Measurements from ENCODE around the gene CNST. TPM values are rescaled to one million over a fixed set of nuclear protein-coding genes. Genes with fewer than 3 reads are reported as not detected.
"Not testable (repeated sequence)": the region's sequence is repeated elsewhere in the genome, so short reads cannot be mapped to it uniquely, and the experiment has no call there.

The CNST gene
- total RNA-seq, 3 donors from 2014 or later (not counting 1 experiment from before 2014, with no cell fraction given): 48.2 to 56.1 (median 49.7) TPM

- no peaks in the 10 kb centered on the region for H3K27me3 ChIP-seq (ENCODE audit: control insufficient read depth, insufficient read depth, low read length)
- no peak overlapping the region for H3K27ac ChIP-seq (ENCODE audit: low read length)
- 98% methylated on average over 13 of the region's 13 CpGs for WGBS (ENCODE audit: insufficient coverage)
- H3K4me3 Mint-ChIP-seq: no peak overlapping the region
- H3K4me3 ChIP-seq (ENCODE audit: low read length): no peak overlapping the region
- DNase-seq (no peak), ATAC-seq (no peak)
- H3K9me3 ChIP-seq (ENCODE audit: control insufficient read depth, insufficient read depth, low read length): no peaks in the 10 kb centered on the region
- H3K4me1 Mint-ChIP-seq: no peaks in the 10 kb centered on the region
- no peaks in the 10 kb centered on the region for H3K36me3 Mint-ChIP-seq
- TF ChIP-seq CTCF (IDR thresholded peaks at IDR 0.05): no peak
- H3K27me3 Mint-ChIP-seq (ENCODE audit: low read depth in 2 of 2): no peaks in the 10 kb centered on the region
- H3K9me3 Mint-ChIP-seq: no peaks in the 10 kb centered on the region
- intact Hi-C loops (cut with micrococcal nuclease): no loop called here
- H3K27ac Mint-ChIP-seq: no peak overlapping the region
- H3K4me1 ChIP-seq (ENCODE audit: control insufficient read depth, insufficient read depth, low read length): no peaks in the 10 kb centered on the region
- H3K36me3 ChIP-seq (ENCODE audit: control insufficient read depth, insufficient read depth, low read length): peaks cover 43% of the 10 kb centered on the region
These were observed 66.3 kb downstream of the CNST start for GRCh38 chr1:246632281-246633168.

GRCh38 chr1:246634659-246635058 is 68.4 kb downstream of the CNST start:
- intact Hi-C loops (cut with micrococcal nuclease); H3K27me3 ChIP-seq (ENCODE audit: control insufficient read depth, insufficient read depth, low read length); ATAC-seq; H3K9me3 ChIP-seq (ENCODE audit: control insufficient read depth, insufficient read depth, low read length); H3K36me3 Mint-ChIP-seq; H3K4me1 ChIP-seq (ENCODE audit: control insufficient read depth, insufficient read depth, low read length); DNase-seq; H3K27ac ChIP-seq (ENCODE audit: low read length); H3K9me3 Mint-ChIP-seq; H3K4me1 Mint-ChIP-seq; H3K27ac Mint-ChIP-seq; H3K4me3 ChIP-seq (ENCODE audit: low read length); H3K4me3 Mint-ChIP-seq; H3K27me3 Mint-ChIP-seq (ENCODE audit: low read depth in 2 of 2): not testable (repeated sequence)
- H3K36me3 ChIP-seq (ENCODE audit: control insufficient read depth, insufficient read depth, low read length): peaks cover 40% of the 10 kb centered on the region
- over 99% methylated on average over 7 of the region's 26 CpGs for WGBS (ENCODE audit: insufficient coverage)

- peaks cover 37% of the 10 kb centered on the region for H3K36me3 ChIP-seq (ENCODE audit: control insufficient read depth, insufficient read depth, low read length)
- Mint-ChIP-seq H3K27me3 (ENCODE audit: low read depth in 2 of 2) (no peaks in the 10 kb centered on the region), H3K4me3 (no peak overlapping the region), H3K9me3 (peaks cover 3% of the 10 kb centered on the region in 2 donors), H3K27ac (no peak overlapping the region), H3K4me1 (no peaks in the 10 kb centered on the region), H3K36me3 (peaks cover 10% of the 10 kb centered on the region)
- intact Hi-C loops (cut with micrococcal nuclease): no loop called here
- ATAC-seq (no peak), DNase-seq (no peak)
- no peak overlapping the region for H3K4me3 ChIP-seq (ENCODE audit: low read length)
- H3K9me3 ChIP-seq (ENCODE audit: control insufficient read depth, insufficient read depth, low read length): no peaks in the 10 kb centered on the region
- 98% methylated on average over 16 of the region's 16 CpGs for WGBS (ENCODE audit: insufficient coverage)
- no peak overlapping the region for H3K27ac ChIP-seq (ENCODE audit: low read length)
- no peaks in the 10 kb centered on the region for H3K4me1 ChIP-seq (ENCODE audit: control insufficient read depth, insufficient read depth, low read length)
- H3K27me3 ChIP-seq (ENCODE audit: control insufficient read depth, insufficient read depth, low read length): no peaks in the 10 kb centered on the region
- no peak for TF ChIP-seq CTCF (IDR thresholded peaks at IDR 0.05)
These were observed 72.8 kb downstream of the CNST start for GRCh38 chr1:246638941-246639655.

- intact Hi-C loops (cut with micrococcal nuclease): no loop called here
- Histone ChIP-seq H3K9me3 (ENCODE audit: control insufficient read depth, insufficient read depth, low read length) (no peaks in the 10 kb centered on the region), H3K36me3 (ENCODE audit: control insufficient read depth, insufficient read depth, low read length) (peaks cover 36% of the 10 kb centered on the region), H3K27ac (ENCODE audit: low read length) (no peak overlapping the region), H3K4me3 (ENCODE audit: low read length) (no peak overlapping the region), H3K4me1 (ENCODE audit: control insufficient read depth, insufficient read depth, low read length) (no peaks in the 10 kb centered on the region), H3K27me3 (ENCODE audit: control insufficient read depth, insufficient read depth, low read length) (no peaks in the 10 kb centered on the region)
- WGBS (ENCODE audit: insufficient coverage): 88% methylated on average over 8 of the region's 9 CpGs
- no peak for ATAC-seq
- Mint-ChIP-seq H3K27me3 (ENCODE audit: low read depth in 2 of 2) (no peaks in the 10 kb centered on the region), H3K9me3 (peaks cover 3% of the 10 kb centered on the region in 2 donors), H3K4me1 (no peaks in the 10 kb centered on the region), H3K36me3 (peaks cover 10% of the 10 kb centered on the region), H3K4me3 (no peak overlapping the region), H3K27ac (no peak overlapping the region)
- DNase-seq: no peak
- no peak for TF ChIP-seq CTCF (IDR thresholded peaks at IDR 0.05)
These were observed 73.5 kb downstream of the CNST start for GRCh38 chr1:246639732-246640131.
